Stimulated activated CD4-positive, alpha-beta T cell treated with anti-CD3 and anti-CD28 coated beads, TNF-alpha, amount 100 ng/mL, for 48 hours (primary cell): Measurements from ENCODE around the gene MGAT4B.

Experiments
- DNase-seq, 3 donors: peaks; one replicate each; pipeline ENCODE4 v3.0.0-alpha.2; 2020; ENCODE audit warnings: low read depth in 3 of 3

The MGAT4B gene

GRCh38 chr5:179769796-179770195 lies 36.9 kb downstream of the MGAT4B start:
- no peak for DNase-seq

- DNase-seq: no peak
Measured at GRCh38 chr5:179769271-179769670, 37.4 kb downstream of the MGAT4B start.

DNA sequence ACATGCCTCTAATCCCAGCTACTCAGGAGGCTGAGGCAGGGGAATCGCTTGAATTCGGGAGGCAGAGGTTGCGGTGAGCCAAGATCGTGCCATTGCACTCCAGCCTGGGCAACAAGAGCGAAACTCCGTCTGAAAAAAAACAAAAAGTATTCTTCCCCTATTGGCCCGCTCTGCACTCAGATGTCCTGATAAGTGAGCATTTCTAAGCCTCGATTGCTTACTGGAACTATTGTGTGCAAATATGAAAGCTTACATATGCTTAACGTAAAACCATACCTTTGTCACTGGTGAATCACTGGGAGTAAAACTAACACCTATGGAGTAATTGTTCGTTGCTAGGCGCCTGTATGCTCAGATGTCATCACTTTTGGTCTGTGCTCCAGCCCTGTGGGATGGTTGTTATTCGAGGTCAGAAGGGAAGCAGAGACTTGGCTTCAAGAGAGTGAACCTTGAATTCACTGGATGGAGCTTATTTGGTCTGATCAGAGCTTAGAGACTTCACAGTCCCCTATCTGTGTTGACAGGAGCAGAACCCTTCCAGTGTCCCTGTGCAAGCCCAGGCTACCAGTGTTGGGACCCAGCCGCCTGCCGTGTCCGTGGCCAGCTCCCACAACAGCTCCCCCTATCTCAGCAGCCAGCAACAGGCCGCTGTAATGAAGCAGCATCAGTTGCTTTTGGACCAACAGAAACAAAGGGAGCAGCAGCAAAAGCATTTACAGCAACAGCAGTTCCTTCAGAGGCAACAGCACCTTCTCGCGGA lies 38.2 kb downstream of the MGAT4B start:
- DNase-seq: no peak

GRCh38 chr5:179767496-179768100 lies 39.1 kb downstream of the MGAT4B start:
- no peak for DNase-seq

GRCh38 chr5:179766726-179767455 lies 39.8 kb downstream of the MGAT4B start:
- DNase-seq: no peak

DNA sequence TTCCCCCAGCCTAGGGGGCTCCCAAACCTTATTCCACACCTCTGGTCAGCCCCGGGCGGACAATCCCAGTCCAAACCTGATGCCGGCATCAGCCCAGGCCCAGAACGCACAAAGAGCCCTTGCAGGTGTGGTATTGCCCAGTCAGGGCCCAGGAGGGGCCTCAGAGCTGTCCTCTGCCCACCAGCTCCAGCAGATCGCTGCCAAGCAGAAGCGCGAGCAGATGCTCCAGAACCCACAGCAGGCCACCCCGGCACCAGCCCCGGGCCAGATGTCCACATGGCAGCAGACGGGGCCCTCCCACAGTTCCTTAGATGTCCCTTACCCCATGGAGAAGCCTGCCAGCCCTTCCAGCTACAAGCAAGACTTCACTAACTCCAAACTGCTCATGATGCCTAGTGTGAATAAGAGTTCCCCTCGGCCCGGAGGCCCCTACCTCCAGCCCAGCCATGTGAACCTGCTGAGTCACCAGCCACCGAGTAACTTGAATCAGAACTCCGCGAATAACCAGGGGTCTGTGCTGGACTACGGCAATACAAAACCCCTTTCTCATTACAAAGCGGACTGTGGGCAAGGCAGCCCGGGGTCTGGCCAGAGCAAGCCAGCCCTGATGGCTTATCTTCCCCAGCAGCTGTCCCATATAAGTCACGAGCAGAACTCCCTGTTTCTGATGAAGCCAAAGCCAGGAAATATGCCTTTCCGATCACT lies 40.5 kb downstream of the MGAT4B start:
- DNase-seq: no peak

GRCh38 chr5:179765400-179765799 lies 41.3 kb downstream of the MGAT4B start:
- no peak for DNase-seq

DNA sequence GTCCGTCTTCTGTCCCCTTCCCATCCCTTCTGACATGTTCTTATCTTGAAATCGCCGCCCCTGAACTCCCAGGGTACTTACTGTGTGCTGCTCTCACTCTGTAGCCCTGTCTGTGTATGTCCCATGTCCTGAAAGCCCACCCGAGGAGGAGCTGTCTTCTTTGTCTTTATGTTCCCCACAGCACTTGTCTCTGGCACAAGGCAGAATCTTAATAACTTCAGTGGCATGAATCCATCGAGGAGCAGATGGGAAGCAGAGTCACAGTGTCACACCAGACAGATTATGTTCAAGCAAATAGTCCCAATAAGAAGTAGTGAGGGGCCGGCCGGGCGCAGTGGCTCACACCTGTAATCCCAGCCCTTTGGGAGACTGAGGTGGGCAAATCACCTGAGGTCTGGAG lies 42.6 kb downstream of the MGAT4B start:
- no peak for DNase-seq

DNA sequence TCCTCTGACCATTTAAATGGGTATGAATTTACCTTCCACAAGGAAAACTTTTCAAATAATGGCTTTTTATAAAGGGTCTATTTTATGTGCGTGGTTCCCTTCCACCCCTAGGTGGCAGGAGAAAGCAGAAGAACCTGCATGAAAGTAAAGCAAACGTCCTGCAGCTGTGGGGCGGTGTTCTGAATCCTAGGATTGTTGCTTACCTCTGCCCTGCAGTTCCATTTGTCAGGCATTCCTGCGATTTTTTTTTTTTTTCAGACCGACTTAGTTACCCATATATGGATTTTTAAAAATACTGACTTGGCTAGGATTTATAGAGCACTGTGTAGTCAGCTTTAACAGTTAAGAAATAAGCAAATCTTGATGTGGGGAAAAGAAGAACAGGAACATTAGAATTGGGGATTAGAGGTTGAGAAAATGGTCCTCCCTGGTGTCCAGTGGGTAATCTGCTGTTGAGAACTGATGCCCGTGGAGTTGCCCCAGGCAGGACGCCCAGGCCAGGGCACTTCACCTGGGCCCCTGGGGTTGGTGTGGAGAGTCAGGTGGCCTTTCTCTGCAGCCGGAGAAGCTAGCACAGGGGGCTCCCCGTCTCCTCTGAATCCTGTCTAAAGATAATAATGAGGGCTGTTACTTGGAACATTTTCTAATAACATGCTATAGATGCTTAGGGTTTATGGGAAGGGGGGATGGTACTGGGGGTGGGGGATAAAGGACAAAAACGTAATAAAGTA lies 43.3 kb downstream of the MGAT4B start:
- DNase-seq: no peak

- DNase-seq: no peak
Measured at GRCh38 chr5:179762781-179763176, 43.9 kb downstream of the MGAT4B start.

GRCh38 chr5:179762079-179762780 lies 44.4 kb downstream of the MGAT4B start:
- no peak for DNase-seq

GRCh38 chr5:179759581-179760551 lies 46.8 kb downstream of the MGAT4B start:
- peak in 1 of 3 donors; percentile 20 for DNase-seq

DNA sequence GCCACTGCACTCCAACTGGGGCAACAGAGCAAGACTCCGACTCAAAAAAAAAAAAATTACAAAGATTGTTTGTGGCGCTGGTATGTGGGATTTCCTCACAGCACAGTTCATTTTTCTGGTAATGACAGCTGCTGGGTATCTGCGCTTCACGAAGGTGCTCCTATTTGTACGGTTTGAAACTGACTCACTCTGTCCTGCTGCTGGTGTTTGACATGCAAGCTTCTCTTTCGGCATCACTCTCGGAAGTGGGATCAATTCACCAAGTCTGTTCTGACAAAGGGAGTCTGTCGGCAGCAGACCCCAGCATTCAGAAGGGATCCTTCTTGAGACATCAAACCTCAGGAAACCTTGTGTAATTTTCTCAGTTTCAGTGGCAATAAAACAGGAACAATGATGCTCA lies 47.7 kb downstream of the MGAT4B start:
- no peak for DNase-seq

GRCh38 chr5:179755022-179755421 lies 51.6 kb downstream of the MGAT4B start:
- no peak for DNase-seq

DNA sequence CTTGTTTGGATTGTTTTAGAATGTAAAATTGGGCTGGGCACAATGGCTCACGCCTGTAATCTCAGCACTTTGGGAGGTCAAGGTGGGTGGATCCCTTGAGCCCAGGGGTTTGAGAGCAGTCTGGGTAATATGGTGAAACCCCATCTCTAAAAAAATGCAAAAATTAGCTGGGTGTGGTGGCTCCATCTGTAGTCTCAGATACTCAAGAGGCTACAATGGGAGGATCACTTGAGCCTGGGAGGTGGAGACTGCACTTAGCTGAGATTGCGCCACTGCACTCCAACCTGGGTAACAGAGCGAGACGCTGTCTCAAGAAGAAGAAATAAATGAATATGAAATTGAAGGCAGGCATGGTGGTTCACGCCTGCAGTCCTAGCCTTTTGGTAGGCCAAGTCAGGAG lies 52.7 kb downstream of the MGAT4B start:
- no peak for DNase-seq

DNA sequence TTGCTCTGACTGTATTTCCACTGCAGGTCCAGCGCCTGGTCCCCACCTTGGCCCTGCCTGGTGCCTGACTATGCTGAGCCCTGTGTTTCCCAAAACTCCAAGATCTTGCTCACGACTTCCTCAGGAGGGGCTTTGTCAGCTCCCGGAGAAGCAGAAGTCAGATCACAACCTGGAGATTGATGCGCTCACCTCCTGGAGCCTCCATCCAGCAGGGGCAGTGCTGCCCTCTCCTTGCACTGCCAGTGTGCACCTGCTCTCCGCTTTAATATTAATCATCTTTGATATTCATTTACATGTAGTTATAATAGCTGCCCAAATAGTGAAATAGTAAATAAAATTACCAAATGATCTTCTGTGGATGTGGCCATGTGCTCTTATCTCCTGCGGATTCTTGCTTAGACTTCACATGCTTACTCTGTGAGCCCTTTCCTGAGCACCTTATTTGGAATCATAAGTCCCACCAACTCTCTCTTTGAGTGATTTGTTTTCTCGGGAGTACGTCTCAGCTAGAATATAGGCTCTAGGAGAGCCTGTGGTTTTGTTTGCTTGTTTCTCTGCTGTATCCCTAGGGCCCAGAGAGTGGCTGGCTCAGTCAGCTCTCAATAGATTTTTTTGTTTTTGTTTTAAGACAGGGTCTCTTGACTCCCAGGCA lies 56.7 kb downstream of the MGAT4B start:
- no peak for DNase-seq

DNA sequence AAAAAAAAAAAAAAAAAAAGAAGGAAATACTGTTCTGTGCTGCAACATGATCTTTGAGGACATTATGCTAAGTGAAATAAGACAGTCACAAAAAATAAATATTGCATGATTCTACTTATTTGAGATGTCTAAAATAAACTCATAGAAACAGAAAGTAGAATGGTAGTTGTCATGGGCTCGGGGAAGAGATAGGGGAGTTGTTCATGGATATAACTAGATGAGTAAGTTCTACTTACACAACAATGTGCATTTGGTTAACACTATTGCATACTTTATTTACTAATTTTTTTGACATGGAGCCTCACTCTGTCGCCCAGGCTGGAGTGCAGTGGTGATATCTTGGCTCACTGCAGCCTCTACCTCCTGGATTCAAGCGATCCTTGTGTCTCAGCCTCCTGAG lies 58.9 kb downstream of the MGAT4B start:
- DNase-seq: no peak
